ENCODE results near the gene DESI1.

The DESI1 gene

DNA sequence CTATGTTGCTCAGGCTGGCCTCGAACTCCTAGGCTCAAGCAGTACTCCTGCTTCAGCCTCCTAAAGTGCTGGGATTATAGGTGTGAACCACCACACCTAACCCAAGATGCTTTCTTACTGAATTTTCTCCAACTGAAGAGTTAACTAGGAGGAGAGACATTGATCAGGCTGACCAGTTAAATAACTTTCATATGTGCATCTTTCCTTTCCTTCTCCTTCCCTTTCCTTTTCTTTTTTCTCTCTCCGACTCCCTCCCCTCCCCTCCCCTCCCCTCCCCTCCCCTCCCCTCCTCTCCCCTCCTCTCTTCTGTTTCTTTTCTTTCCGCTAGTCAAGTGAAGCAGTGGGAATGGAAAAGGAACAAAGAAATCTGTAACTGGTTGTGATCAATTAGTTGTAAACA, 26.9 kb upstream of the DESI1 start:
- Histone ChIP-seq H3K4me3 (ENCODE audit: low read length) (no peak overlapping the region), H3K79me2 (ENCODE audit: low read length) (peaks cover 71% of the 10 kb centered on the region), H3K27me3 (replicated peaks; ENCODE audit: insufficient read depth, low read length) (no peaks in the 10 kb centered on the region), H3K9me2 (replicated peaks; ENCODE audit: insufficient read depth, low read length) (no peaks in the 10 kb centered on the region), H3F3A (ENCODE audit: insufficient read depth, low read length) (peaks cover 5% of the 10 kb centered on the region), H2AFZ (ENCODE audit: low read length) (no peak overlapping the region), H3K36me3 (replicated peaks; ENCODE audit: insufficient read depth, low read length) (peaks cover 10% of the 10 kb centered on the region; the same call in 1 of the 2 replicates), H3K9me3 (replicated peaks; ENCODE audit: insufficient read depth, low read length) (no peaks in the 10 kb centered on the region), H3K27ac (ENCODE audit: low read length) (no peak overlapping the region), H3K4me1 (ENCODE audit: low read length) (peaks cover 7% of the 10 kb centered on the region; the same call in 1 of the 2 replicates), H3K4me2 (ENCODE audit: low read depth, low read length) (no peak overlapping the region), H4K20me1 (ENCODE audit: insufficient read depth, low read length) (no peaks in the 10 kb centered on the region), H3K9ac (ENCODE audit: low read length) (no peak overlapping the region)
- TF ChIP-seq EZH2 (optimal IDR thresholded peaks at IDR 0.05; ENCODE audit: low read depth, low read length): no peak
- TF ChIP-seq EZH2phosphoT487 (IDR thresholded peaks at IDR 0.05; ENCODE audit: low read length): no peak
- no peak for TF ChIP-seq CTCF (IDR thresholded peaks at IDR 0.05; ENCODE audit: low read length)
- no peak for DNase-seq

GRCh38 chr22:41642331-41643110, 21.7 kb upstream of the DESI1 start:
- no peak for TF ChIP-seq EZH2phosphoT487 (IDR thresholded peaks at IDR 0.05; ENCODE audit: low read length)
- TF ChIP-seq CTCF (IDR thresholded peaks at IDR 0.05; ENCODE audit: low read length): no peak
- H3K36me3 ChIP-seq (replicated peaks; ENCODE audit: insufficient read depth, low read length): peaks cover 21% of the 10 kb centered on the region

GRCh38 chr22:41641854-41642253, 21.0 kb upstream of the DESI1 start:
- H3K27me3 ChIP-seq (replicated peaks; ENCODE audit: insufficient read depth, low read length): no peaks in the 10 kb centered on the region
- H4K20me1 ChIP-seq (ENCODE audit: insufficient read depth, low read length): no peaks in the 10 kb centered on the region
- H3K36me3 ChIP-seq (replicated peaks; ENCODE audit: insufficient read depth, low read length): peaks cover 22% of the 10 kb centered on the region
- H3K4me2 ChIP-seq (ENCODE audit: low read depth, low read length): no peak overlapping the region
- no peaks in the 10 kb centered on the region for H3K9me3 ChIP-seq (replicated peaks; ENCODE audit: insufficient read depth, low read length)
- no peaks in the 10 kb centered on the region for H3K9me2 ChIP-seq (replicated peaks; ENCODE audit: insufficient read depth, low read length)
- H3K4me3 ChIP-seq (ENCODE audit: low read length): no peak overlapping the region
- H3F3A ChIP-seq (ENCODE audit: insufficient read depth, low read length): no peaks in the 10 kb centered on the region
- DNase-seq: no peak
- peaks cover 79% of the 10 kb centered on the region for H3K79me2 ChIP-seq (ENCODE audit: low read length)
- H2AFZ ChIP-seq (ENCODE audit: low read length): no peak overlapping the region
- TF ChIP-seq EZH2 (optimal IDR thresholded peaks at IDR 0.05; ENCODE audit: low read depth, low read length) (no peak), EZH2phosphoT487 (IDR thresholded peaks at IDR 0.05; ENCODE audit: low read length) (no peak), CTCF (IDR thresholded peaks at IDR 0.05; ENCODE audit: low read length) (no peak)
- H3K4me1 ChIP-seq (ENCODE audit: low read length): no peaks in the 10 kb centered on the region
- no peak overlapping the region for H3K9ac ChIP-seq (ENCODE audit: low read length)
- H3K27ac ChIP-seq (ENCODE audit: low read length): no peak overlapping the region

More at GRCh38 chr22:41642331-41643110, 21.7 kb upstream of the DESI1 start:
- H3K9me3 ChIP-seq (replicated peaks; ENCODE audit: insufficient read depth, low read length): no peaks in the 10 kb centered on the region
- no peak overlapping the region for H3K9ac ChIP-seq (ENCODE audit: low read length)
- DNase-seq: no peak
- no peak overlapping the region for H3K27ac ChIP-seq (ENCODE audit: low read length)
- no peaks in the 10 kb centered on the region for H3K27me3 ChIP-seq (replicated peaks; ENCODE audit: insufficient read depth, low read length)
- H3K79me2 ChIP-seq (ENCODE audit: low read length): peaks cover 76% of the 10 kb centered on the region
- no peaks in the 10 kb centered on the region for H3F3A ChIP-seq (ENCODE audit: insufficient read depth, low read length)
- no peak overlapping the region for H2AFZ ChIP-seq (ENCODE audit: low read length)
- no peaks in the 10 kb centered on the region for H4K20me1 ChIP-seq (ENCODE audit: insufficient read depth, low read length)
- no peaks in the 10 kb centered on the region for H3K4me1 ChIP-seq (ENCODE audit: low read length)
- H3K4me2 ChIP-seq (ENCODE audit: low read depth, low read length): no peak overlapping the region
- H3K9me2 ChIP-seq (replicated peaks; ENCODE audit: insufficient read depth, low read length): no peaks in the 10 kb centered on the region
- H3K4me3 ChIP-seq (ENCODE audit: low read length): no peak overlapping the region
